ENCODE results near the gene FDXR. TPM values are rescaled to one million over a fixed set of nuclear protein-coding genes. Genes with fewer than 3 reads are reported as not detected.
A peak's percentile ranks its signal among the peaks of the same experiment; 100 is the strongest.

Gene FDXR
- total and polyA plus RNA-seq, 2 of the 8 experiments (the other 6 are each of a cell fraction or from before 2014, with no cell fraction given), result 24.2 to 31.4 TPM

- Histone ChIP-seq H3K4me1 (replicated peaks in 1 of 4; ENCODE audit: control insufficient read depth in 3 of 4, insufficient read depth in 4 of 4, low read length in 3 of 4) (peaks cover 0 to 8% (median 5%) of the 10 kb centered on the region in 4 experiments; a peak in 4 of 7 replicates), H3K4ac (replicated peaks; ENCODE audit: insufficient read length, low read depth, low read length) (no peak overlapping the region)
Observed at GRCh38 chr17:74864297-74864865, 8.4 kb downstream of the FDXR start.

More at GRCh38 chr17:74864297-74864865, 8.4 kb downstream of the FDXR start:
- Histone ChIP-seq H3K9me3 (ENCODE audit: insufficient read depth in 2 of 2, low read depth in 1 of 2, low read length in 1 of 2) (no peaks in the 10 kb centered on the region), H4K20me1 (replicated peaks in 1 of 2; ENCODE audit: control insufficient read depth in 1 of 2, insufficient read depth in 2 of 2, low read length in 2 of 2) (peaks cover 3 to 9% of the 10 kb centered on the region in 2 experiments), H2BK5ac (ENCODE audit: low read depth, low read length) (no peak overlapping the region), H3K4me2 (ENCODE audit: insufficient read depth in 1 of 2, low read depth in 2 of 2, low read length in 2 of 2) (no peak overlapping the region), H3K79me2 (ENCODE audit: control insufficient read depth in 1 of 2, insufficient read depth in 2 of 2, low read length in 2 of 2) (no peaks in the 10 kb centered on the region), H3K36me3 (ENCODE audit: control insufficient read depth in 2 of 4, insufficient read depth in 4 of 4, low read length in 3 of 4) (peaks cover 0 to 17% (median under 1%) of the 10 kb centered on the region in 4 experiments; a peak in 2 of 8 replicates), H3K9ac (replicated peaks in 1 of 4; ENCODE audit: extremely low read depth in 1 of 4, low read depth in 3 of 4, low read length in 3 of 4) (no peak overlapping the region), H3K23me2 (ENCODE audit: low read depth, low read length) (no peaks in the 10 kb centered on the region; the same call in 1 of the 2 replicates), H2BK120ac (replicated peaks; ENCODE audit: low read depth, low read length) (no peak overlapping the region), H4K91ac (replicated peaks; ENCODE audit: insufficient read length, low read length) (no peak overlapping the region), H2BK12ac (ENCODE audit: low read depth, low read length) (no peak overlapping the region), H3K79me1 (ENCODE audit: low read depth, low read length) (no peaks in the 10 kb centered on the region), H4K5ac (ENCODE audit: insufficient read length, low read depth, low read length) (no peak overlapping the region), H3K56ac (replicated peaks; ENCODE audit: insufficient read length, low read depth, low read length) (no peak overlapping the region), H3K27me3 (replicated peaks in 1 of 4; ENCODE audit: control insufficient read depth in 3 of 4, extremely low read depth in 1 of 4, insufficient read depth in 3 of 4, low read length in 3 of 4) (peaks cover 26 to 28% (median 26%) of the 10 kb centered on the region in 4 experiments), H3K27ac (ENCODE audit: low read depth, low read length) (no peak overlapping the region), H3K18ac (ENCODE audit: extremely low read depth, low read length) (0 out of 2 replicates have a peak overlapping the region, but pooled peaks have one; percentile 24), H2AK5ac (ENCODE audit: low read depth, low read length) (no peak overlapping the region), H2BK15ac (ENCODE audit: low read length) (no peak overlapping the region), H3K4me3 (ENCODE audit: extremely low read depth in 1 of 4, insufficient read depth in 2 of 4, low read depth in 3 of 4, low read length in 4 of 4) (no peak overlapping the region), H4K8ac (ENCODE audit: extremely low read depth, insufficient read depth, low read length) (no peak overlapping the region), H3K23ac (ENCODE audit: insufficient read length) (no peak overlapping the region), H2AFZ (ENCODE audit: low read length) (no peak overlapping the region), H2BK20ac (ENCODE audit: low read length) (no peak overlapping the region), H3K14ac (ENCODE audit: insufficient read length) (no peak overlapping the region)
- no peak for FAIRE-seq
- no peak for DNase-seq (ENCODE audit: low read depth in 1 of 2, low spot score in 2 of 2)
- TF ChIP-seq CBX8 (IDR thresholded peaks at IDR 0.05; ENCODE audit: borderline replicate concordance, low read depth, low read length) (no peak), HDAC6 (IDR thresholded peaks at IDR 0.05; ENCODE audit: low read depth, low read length) (no peak)
- CTCF ChIA-PET (ENCODE audit: partially characterized antibody), result interaction anchor here (0.6 to 99.6 kb wide), 17 partner anchors 21 to 260 kb away, joined by 3 to 2981 read pairs (median 11); partner anchors contain the start of genes FADS6, FDXR, GRIN2C and NAT9
- POLR2A ChIA-PET (ENCODE audit: partially characterized antibody), result interaction anchor here (0.8 to 3.5 kb wide), 3 partner anchors 8 to 71 kb away, joined by 3 to 17 read pairs (median 3); partner anchors contain the start of genes FDXR and OTOP3
- WGBS, 2 experiments (ENCODE audit: extremely low coverage in 1 of 2, insufficient coverage in 1 of 2, insufficient read length in 1 of 2, insufficient replicate concordance in 2 of 2, low coverage in 1 of 2, low lambda C conversion rate in 2 of 2, missing lambda C conversion rate in 1 of 2), result 93% methylated on average over 15 of the region's 15 CpGs; no CpG with 5 or more reads in 1 of the 2 experiments

All from H1 (cell line).